ENCODE measurements around the gene KDM4C. TPM values are rescaled to one million over a fixed set of nuclear protein-coding genes. Genes with fewer than 3 reads are reported as not detected.

KDM4C gene
- total RNA-seq, 2 experiments from 2014 or later = 60.1 to 61.3 TPM

- Mint-ChIP-seq H3K27me3 (no peaks in the 10 kb centered on the region), H3K4me3 (peak overlapping the region; percentile 9), H3K4me1 (ENCODE audit: low read depth) (peaks cover 81% of the 10 kb centered on the region), H3K27ac (peak overlapping the region; percentile 18), H3K9me3 (no peaks in the 10 kb centered on the region), H3K36me3 (ENCODE audit: low read depth) (peaks cover 4% of the 10 kb centered on the region)
- Histone ChIP-seq H3K4me3 (ENCODE audit: low read length) (no peak overlapping the region), H3K9me3 (ENCODE audit: control insufficient read depth in 1 of 2, insufficient read depth in 1 of 2, low read length in 2 of 2) (no peaks in the 10 kb centered on the region), H3K4me1 (ENCODE audit: insufficient read depth, low read length) (peaks cover 55% of the 10 kb centered on the region), H3K36me3 (ENCODE audit: insufficient read depth, low read length) (no peaks in the 10 kb centered on the region), H3K27ac (ENCODE audit: low read depth in 1 of 2, low read length in 2 of 2) (no peak overlapping the region), H3K27me3 (ENCODE audit: control insufficient read depth in 1 of 2, insufficient read depth in 2 of 2, low read length in 2 of 2) (no peaks in the 10 kb centered on the region)
- TF ChIP-seq CTCF (IDR thresholded peaks at IDR 0.05) = no peak
- ChIA-PET POLR2A (interaction anchor here (8.5 kb wide), 1 partner anchor 26 kb away, joined by 60 read pairs; the partner anchor contains the start of gene KDM4C), CTCF (interaction anchor here (1.3 kb wide), 1 partner anchor 13 kb away, joined by 3 read pairs; no protein-coding TSS in a partner anchor)
- DNase-seq = no peak
- intact Hi-C loops (cut with DNase I, micrococcal nuclease) = no loop called here
- peak; percentile 32 for ATAC-seq (ENCODE audit: poor library complexity)
These were observed 26.0 kb downstream of the KDM4C start for GRCh38 chr9:6783753-6784152.

DNA sequence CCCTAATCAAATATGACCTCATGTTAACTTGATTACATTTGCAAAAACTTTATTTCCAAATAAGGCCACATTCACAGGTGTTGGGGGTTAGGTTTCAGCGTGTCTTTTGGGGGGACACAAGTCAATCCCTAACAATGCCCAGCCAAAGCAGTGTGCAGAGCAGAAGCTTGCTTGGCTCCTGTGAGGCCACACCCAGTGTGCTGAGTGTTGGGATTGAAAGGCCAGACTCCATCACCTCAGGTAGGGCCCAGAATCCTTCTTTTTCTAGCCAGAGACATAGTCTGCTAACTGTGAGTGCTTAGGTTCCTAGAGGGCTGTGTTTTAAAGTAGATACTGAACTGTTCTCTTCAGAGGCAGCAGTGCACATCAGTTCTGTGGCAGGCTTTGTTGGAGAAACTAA lies 27.9 kb downstream of the KDM4C start:
- intact Hi-C loops (cut with DNase I, micrococcal nuclease) = no loop called here

GRCh38 chr9:6787793-6788161 lies 30.0 kb downstream of the KDM4C start:
- peaks cover 20% of the 10 kb centered on the region for H3K36me3 Mint-ChIP-seq (ENCODE audit: low read depth)
- H3K36me3 ChIP-seq (ENCODE audit: insufficient read depth, low read length) = peaks cover 2% of the 10 kb centered on the region
- H3K9me3 ChIP-seq (ENCODE audit: control insufficient read depth in 1 of 2, insufficient read depth in 1 of 2, low read length in 2 of 2) = no peaks in the 10 kb centered on the region
- ATAC-seq (ENCODE audit: poor library complexity) (no peak), DNase-seq (no peak)
- no peak overlapping the region for H3K27ac ChIP-seq (ENCODE audit: low read depth in 1 of 2, low read length in 2 of 2)
- no peaks in the 10 kb centered on the region for H3K27me3 Mint-ChIP-seq
- H3K27ac Mint-ChIP-seq = peak overlapping the region; percentile 32
- intact Hi-C loops (cut with DNase I, micrococcal nuclease) = no loop called here
- H3K4me1 ChIP-seq (ENCODE audit: insufficient read depth, low read length) = peaks cover 26% of the 10 kb centered on the region
- CTCF ChIA-PET = no interaction called here
- H3K27me3 ChIP-seq (ENCODE audit: control insufficient read depth in 1 of 2, insufficient read depth in 2 of 2, low read length in 2 of 2) = no peaks in the 10 kb centered on the region
- no peak overlapping the region for H3K4me3 Mint-ChIP-seq
- H3K4me1 Mint-ChIP-seq (ENCODE audit: low read depth) = peaks cover 57% of the 10 kb centered on the region
- H3K9me3 Mint-ChIP-seq = no peaks in the 10 kb centered on the region
- POLR2A ChIA-PET = no interaction called here
- no peak for TF ChIP-seq CTCF (IDR thresholded peaks at IDR 0.05)
- no peak overlapping the region for H3K4me3 ChIP-seq (ENCODE audit: low read length)

More for the DNA sequence above, 27.9 kb downstream of the KDM4C start:
- peaks cover 7% of the 10 kb centered on the region for H3K36me3 Mint-ChIP-seq (ENCODE audit: low read depth)
- no peaks in the 10 kb centered on the region for H3K36me3 ChIP-seq (ENCODE audit: insufficient read depth, low read length)
- no peak for ATAC-seq (ENCODE audit: poor library complexity)
- no peaks in the 10 kb centered on the region for H3K27me3 Mint-ChIP-seq
- H3K4me1 ChIP-seq (ENCODE audit: insufficient read depth, low read length) = peaks cover 43% of the 10 kb centered on the region
- H3K27me3 ChIP-seq (ENCODE audit: control insufficient read depth in 1 of 2, insufficient read depth in 2 of 2, low read length in 2 of 2) = no peaks in the 10 kb centered on the region
- no peak for DNase-seq
- H3K4me1 Mint-ChIP-seq (ENCODE audit: low read depth) = peaks cover 69% of the 10 kb centered on the region
- H3K4me3 Mint-ChIP-seq = no peak overlapping the region
- no peak overlapping the region for H3K27ac ChIP-seq (ENCODE audit: low read depth in 1 of 2, low read length in 2 of 2)
- CTCF ChIA-PET = no interaction called here
- H3K4me3 ChIP-seq (ENCODE audit: low read length) = no peak overlapping the region
- H3K27ac Mint-ChIP-seq = peak overlapping the region; percentile 8
- no peak for TF ChIP-seq CTCF (IDR thresholded peaks at IDR 0.05)
- POLR2A ChIA-PET = interaction anchor here (1.4 to 8.5 kb wide), 2 partner anchors 28 to 372 kb away, joined by 3 to 60 read pairs; partner anchors contain the start of gene KDM4C
- H3K9me3 Mint-ChIP-seq = no peaks in the 10 kb centered on the region
- no peaks in the 10 kb centered on the region for H3K9me3 ChIP-seq (ENCODE audit: control insufficient read depth in 1 of 2, insufficient read depth in 1 of 2, low read length in 2 of 2)
